ENCODE measurements around the gene CHRDL1.
"Not testable (repeated sequence)": the region's sequence is repeated elsewhere in the genome, so short reads cannot be mapped to it uniquely, and the experiment has no call there.

CHRDL1 gene

DNA sequence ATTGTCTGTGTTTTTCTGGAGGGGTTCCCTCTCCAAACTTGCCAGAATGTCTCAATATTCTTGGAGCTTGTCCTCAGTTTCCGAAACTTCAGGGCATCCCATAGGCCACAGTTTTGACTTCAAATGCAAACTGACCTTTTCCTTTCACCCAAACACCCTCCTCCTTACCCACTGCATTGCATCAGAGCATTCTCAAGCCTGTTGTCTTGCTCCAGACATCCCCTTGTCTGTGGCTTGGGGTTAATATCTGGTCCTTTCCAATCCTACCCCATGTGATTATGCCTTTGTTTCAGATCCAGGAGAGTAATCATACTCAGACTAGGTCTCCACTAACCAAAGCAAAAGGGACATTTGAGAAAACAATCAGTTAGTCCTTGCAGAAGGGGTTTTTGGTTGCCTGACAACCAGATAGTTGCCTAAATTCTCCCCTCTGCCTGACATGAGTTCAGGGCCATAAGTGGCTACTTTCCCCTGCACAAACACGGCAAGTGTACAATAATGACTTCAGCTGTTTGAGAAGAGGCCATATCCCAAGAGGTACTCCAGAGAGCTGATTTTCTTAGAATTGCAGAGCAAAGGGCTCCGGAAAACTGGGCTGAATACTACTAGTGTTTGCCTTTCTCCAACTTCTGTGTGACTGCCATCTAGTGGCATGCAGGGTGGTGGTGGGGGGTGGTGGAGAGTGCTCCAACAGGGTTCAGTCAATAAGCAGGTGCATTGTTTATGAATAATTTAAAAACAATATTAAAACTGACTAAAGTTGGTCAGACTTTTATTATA, 130.2 kb downstream of the CHRDL1 start:
- no peak overlapping the region for H3K27ac ChIP-seq
- TF ChIP-seq, protein P1, sequence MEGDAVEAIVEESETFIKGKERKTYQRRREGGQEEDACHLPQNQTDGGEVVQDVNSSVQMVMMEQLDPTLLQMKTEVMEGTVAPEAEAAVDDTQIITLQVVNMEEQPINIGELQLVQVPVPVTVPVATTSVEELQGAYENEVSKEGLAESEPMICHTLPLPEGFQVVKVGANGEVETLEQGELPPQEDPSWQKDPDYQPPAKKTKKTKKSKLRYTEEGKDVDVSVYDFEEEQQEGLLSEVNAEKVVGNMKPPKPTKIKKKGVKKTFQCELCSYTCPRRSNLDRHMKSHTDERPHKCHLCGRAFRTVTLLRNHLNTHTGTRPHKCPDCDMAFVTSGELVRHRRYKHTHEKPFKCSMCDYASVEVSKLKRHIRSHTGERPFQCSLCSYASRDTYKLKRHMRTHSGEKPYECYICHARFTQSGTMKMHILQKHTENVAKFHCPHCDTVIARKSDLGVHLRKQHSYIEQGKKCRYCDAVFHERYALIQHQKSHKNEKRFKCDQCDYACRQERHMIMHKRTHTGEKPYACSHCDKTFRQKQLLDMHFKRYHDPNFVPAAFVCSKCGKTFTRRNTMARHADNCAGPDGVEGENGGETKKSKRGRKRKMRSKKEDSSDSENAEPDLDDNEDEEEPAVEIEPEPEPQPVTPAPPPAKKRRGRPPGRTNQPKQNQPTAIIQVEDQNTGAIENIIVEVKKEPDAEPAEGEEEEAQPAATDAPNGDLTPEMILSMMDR (conservative IDR thresholded peaks at IDR 0.05): peak; percentile 61

DNA sequence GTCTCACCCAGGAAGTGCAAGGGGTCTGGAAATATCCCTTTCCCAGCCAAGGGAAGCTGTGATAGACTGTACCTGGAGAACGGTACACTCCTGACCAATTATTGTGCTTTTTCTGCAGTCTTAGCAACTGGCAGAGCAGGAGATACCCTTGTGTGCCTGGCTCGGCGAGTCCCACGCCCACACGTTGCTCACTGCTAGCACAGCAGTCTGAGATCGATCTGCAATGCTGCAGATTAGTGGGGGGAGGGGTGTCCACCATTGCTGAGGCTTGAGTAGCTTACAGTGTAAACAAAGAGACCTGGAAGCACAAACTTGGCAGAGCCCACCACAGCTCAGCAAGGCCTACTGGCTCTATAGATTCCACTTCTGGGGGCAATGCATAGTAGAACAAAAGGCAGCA, 138.5 kb downstream of the CHRDL1 start:
- H3K27ac ChIP-seq: no peak overlapping the region

GRCh38 chrX:110654280-110654679, 141.3 kb downstream of the CHRDL1 start:
- not testable (repeated sequence) for H3K27ac ChIP-seq

More for the DNA sequence above, 138.5 kb downstream of the CHRDL1 start:
- TF ChIP-seq, protein P1 (conservative IDR thresholded peaks at IDR 0.05): no peak

GRCh38 chrX:110646386-110646785, 149.2 kb downstream of the CHRDL1 start:
- TF ChIP-seq, protein P1 (conservative IDR thresholded peaks at IDR 0.05): no peak
- no peak overlapping the region for H3K27ac ChIP-seq

Data from VCaP (cell line).